ENCODE measurements around the gene SLC25A17.

GRCh38 chr22:40732999-40733292 is 86.2 kb downstream of the SLC25A17 start:
- peak in 1 of 12 donors; percentile 1 for TF ChIP-seq CTCF (IDR thresholded peaks at IDR 0.05)
- no peak for TF ChIP-seq POLR2A (IDR thresholded peaks at IDR 0.05)
